Measurements from ENCODE around the gene ZNF180.
A peak's percentile ranks its signal among the peaks of the same experiment; 100 is the strongest.
"Not testable (repeated sequence)": the region's sequence is repeated elsewhere in the genome, so short reads cannot be mapped to it uniquely, and the experiment has no call there.

The ZNF180 gene

GRCh38 chr19:44499962-44500949 is at the start of gene ZNF180:
Gene ZNF180 (minus strand): TSS chr19:44500522. CDS start chr19:44497334, 3,188 bp downstream.
- DNase-seq = peak; percentile 95

DNA sequence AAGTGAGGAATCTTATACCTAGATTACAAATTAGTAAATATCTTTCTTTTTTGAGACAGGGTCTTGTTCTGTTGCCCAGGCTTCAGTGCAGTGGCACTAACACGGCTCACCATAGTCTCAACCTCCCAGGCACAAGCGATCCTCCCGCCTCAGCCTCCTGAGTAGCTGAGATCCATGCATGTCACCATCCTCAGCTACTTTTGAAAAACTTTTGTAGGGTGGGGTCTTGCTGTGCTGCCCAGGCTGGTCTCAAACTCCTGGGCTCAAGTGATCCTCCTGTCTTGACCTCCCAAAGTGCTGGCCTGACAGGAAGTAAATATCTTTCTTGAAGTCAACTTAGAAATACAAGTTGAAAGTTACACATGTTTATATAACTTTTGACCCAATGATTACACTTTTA is 49.2 kb upstream of the ZNF180 start:
- DNase-seq = no peak

DNA sequence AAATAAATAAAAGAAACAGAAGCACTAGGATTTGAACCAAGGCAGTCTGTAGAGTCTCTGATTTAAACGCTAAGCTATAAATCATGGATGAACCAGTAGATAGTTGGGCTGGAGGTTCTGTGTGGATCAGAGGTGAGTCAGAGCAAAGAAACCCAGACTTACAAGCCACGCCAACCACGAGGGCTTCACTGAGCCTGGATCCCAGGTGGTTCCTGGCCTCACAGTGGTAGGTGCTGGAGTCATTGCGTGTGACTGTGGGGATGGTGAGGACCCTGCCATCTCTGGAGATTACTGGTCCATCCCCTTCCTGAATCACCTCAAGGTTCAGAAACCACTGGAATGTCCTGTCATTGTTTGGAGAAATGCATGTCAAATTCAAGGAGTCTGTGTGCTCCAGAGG is 48.4 kb upstream of the ZNF180 start:
- no peak for DNase-seq

DNA sequence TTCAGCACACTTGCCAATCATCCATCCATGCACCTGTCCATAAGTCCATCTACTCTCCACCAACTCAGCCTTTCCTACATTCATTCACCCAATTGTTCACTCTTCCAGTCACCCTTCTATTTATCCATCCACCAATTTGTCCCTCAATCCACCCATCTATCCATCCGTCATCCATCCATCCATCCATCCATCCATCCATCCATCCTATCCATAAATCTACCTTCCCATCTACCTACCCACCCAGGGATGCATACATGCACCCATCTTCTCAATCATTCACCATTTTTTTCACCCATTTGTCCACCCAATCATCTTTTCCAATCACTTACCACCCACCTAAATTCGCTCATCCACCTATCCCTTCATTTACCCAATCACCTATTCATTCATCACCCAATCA is 43.7 kb upstream of the ZNF180 start:
- no peak for DNase-seq

DNA sequence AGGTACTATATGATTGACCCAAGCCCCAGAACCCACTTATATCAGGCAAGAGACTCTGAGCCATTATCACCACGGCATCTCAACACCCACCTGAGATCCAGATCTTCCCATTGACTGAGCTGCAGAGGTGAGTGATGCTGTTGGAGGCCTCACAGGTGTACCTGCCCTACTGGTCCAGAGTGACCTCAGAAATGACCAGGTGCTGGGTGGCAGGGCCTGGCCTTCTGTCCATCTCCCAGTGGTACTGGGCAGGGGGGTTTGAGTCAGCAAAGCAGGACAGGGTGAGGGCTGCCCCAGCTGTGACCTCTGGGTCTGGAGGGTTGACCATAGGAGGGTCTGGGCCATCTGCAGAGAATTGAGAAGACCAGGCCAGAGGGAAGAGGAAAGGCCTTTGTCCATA is 42.3 kb upstream of the ZNF180 start:
- no peak for DNase-seq

DNA sequence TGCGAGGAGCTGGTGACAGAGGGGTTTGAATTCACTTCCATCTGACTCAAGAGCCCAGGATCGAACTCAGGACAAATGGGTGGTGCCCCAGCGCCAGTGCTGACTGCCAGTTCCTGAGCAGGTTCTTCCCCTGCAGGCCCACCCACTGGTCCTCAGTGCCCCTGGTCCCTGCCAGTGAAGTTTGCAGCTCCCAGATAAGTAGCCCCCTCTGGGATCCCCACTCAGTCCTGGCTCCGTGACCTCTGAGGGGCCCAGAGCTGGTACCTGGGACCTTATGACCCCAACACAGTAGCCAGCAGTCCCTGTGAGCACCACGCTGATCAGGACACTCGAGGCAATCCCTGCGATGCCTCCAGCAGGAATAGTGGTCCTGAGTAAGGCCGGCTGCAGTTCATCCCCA is 40.4 kb upstream of the ZNF180 start:
- no peak for DNase-seq

DNA sequence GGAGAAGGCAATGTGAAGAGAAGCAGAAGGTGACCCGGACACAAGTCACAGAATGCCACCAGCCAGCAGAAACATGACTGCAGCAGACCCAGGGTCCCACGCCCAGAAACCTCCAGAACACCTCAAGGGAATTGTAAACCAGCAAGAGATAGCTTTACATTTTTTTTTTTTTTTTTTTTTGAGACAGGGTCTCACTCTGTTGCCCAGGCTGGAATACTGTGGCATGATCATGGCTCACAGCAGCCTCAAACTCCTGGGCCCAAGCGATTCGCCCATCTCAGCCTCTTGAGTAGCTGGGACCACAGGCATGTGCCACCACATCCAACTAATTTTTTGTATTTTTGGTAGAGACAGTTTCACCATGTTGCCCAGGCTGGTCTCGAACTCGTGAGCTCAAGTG is 39.7 kb upstream of the ZNF180 start:
- DNase-seq = no peak

- no peak for DNase-seq
These were observed 39.0 kb upstream of the ZNF180 start for GRCh38 chr19:44539236-44539826.

GRCh38 chr19:44535361-44535760 is 35.0 kb upstream of the ZNF180 start:
- DNase-seq = not testable (repeated sequence)

- DNase-seq = no peak
These were observed 32.5 kb upstream of the ZNF180 start for GRCh38 chr19:44532819-44533218.

DNA sequence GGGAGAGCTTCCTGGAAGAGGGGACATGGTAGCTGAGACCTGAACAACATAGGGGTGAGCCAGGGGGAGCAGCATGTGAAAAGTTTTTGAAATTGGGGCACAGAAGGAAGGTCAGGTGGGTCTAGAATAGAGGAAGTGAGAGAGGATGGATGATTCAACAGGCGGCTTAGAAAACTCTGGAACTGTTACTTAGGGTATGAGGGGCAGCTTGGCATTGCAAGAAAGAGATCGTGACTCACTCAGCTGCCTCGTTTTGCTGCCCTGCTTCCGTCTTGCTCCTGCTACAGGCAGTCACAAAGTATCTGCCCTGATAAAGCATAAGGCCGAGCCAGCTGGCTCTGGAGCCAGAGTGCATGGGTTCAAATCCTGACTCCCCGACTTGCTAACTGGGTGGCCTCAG is 30.5 kb upstream of the ZNF180 start:
- DNase-seq = no peak

- DNase-seq = no peak
These were observed 29.2 kb upstream of the ZNF180 start, which contains the start of gene CEACAM20 for GRCh38 chr19:44529536-44529935. Gene CEACAM20 (minus strand): TSS chr19:44529675. CDS start chr19:44529509, 166 bp downstream.

DNA sequence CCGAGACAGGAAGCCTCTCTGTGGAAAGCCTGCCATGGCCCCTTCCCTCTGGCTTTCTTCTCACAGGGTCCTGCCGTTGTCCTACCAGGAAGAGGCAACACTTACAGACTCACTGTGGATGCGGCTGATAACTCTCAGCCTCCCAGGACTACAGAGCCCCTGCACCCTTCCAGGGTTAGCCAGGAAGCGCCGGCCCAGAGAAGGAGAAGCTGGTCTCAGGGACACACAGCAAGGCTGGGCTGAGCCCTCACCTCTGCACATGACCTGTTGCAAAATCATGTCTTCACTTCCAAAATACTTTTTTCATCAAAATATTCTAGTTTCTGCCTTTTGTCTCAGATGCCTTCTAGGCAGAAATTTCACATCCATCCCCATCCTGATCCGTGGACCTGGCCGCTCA is 27.2 kb upstream of the ZNF180 start:
- no peak for DNase-seq

DNA sequence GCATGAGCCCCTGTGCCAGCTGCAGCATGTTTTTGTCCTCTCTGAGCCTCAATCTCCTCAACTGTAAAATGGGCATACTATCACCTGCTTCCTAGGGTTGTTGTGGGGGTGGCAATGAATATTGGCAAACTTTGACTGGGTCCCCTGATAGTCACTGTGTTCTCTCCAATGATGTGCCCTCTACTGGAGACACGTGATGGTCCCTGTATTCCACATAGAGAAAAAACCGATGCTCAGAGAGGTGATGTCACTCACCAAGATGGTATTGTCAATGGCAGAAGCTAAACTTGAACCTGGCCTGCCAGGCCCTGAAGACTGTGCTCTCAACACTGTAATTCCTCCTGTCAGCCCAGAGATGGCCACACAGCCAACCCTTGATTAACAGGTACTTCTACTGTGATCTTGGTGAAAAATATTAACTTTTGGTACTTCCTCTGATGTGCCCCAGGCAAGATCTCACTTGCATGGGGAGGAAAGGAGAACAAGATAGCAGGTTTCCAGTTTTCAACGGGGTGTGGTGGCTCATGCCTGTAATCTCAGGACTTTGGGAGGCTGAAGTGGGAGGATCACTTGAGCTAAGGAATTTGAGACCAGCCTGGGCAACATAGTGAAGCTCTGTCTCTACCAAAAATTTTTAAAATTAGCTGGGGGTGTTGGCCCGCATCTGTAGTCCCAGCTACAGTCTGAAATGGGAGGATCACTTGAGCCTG is 25.6 kb upstream of the ZNF180 start:
- no peak for DNase-seq

GRCh38 chr19:44521370-44521769 is 21.0 kb upstream of the ZNF180 start:
- DNase-seq = no peak

GRCh38 chr19:44517146-44517545 is 16.8 kb upstream of the ZNF180 start:
- DNase-seq = no peak

GRCh38 chr19:44515907-44516306 is 15.6 kb upstream of the ZNF180 start:
- DNase-seq = no peak

GRCh38 chr19:44515031-44515430 is 14.7 kb upstream of the ZNF180 start:
- DNase-seq = no peak

DNA sequence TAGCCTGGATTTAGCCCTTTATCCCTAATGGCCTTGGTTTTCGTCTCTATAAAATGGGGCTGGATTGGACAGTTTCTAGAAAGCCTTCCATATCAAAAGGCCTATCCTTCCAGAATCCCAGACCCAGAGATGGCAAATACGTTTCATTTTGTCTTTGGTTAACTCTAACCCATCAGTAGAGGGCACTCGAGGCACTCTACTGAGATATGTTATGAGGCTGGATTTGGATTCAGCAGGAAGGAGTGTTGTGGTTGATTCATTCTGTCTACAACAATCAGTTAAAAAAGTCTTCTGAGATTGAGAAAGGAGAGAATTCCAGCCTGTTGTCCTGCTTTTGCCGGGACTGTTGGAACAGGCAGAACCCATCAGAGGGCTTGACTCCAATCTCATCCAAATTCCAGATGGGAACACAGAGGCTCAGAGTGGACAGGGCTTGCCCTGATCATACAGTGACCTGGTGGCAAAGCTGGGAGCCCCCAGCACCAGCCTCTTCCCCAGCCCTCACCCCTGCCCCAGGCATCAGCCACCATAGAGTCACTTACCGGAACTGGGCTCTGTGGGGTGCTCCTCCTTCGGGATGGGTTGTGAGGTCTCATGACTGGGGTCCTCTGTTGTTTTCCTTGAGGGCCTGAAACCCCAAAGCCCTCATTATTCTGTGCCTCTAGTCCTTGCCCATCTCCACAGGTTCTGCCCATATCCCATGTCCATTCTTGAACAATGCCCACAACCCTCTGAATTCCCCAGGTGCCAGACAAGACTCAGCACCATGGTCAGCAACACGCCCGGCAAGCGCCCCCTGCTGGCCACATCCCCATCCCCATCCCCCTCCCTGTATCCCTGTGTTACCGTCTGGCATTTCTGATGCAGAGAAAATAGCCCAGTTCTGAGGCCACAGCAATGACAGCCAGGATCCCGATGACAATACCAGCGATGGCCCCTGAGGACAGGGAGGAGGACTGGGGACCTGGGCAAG is 12.3 kb upstream of the ZNF180 start:
- DNase-seq = peak; percentile 14

DNA sequence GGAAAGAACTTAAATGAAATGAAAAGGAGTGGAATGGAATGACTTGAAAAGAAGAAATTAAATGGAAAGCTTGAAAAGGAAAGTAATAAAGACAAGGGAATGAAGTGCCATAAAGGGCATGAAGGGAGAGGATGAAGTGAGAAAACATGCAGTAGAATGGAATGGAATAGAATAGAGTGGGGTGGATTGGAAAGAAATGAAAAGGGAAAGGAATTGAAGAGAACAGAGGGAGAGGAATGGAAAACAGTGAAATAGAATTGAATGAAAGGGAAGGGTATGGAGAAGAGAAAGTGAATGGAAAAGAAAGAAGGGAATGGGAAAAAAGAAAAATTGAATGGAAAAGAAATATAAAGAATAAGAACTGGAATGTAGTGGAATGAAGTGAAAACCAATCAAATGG is 9.2 kb upstream of the ZNF180 start:
- DNase-seq = no peak

DNA sequence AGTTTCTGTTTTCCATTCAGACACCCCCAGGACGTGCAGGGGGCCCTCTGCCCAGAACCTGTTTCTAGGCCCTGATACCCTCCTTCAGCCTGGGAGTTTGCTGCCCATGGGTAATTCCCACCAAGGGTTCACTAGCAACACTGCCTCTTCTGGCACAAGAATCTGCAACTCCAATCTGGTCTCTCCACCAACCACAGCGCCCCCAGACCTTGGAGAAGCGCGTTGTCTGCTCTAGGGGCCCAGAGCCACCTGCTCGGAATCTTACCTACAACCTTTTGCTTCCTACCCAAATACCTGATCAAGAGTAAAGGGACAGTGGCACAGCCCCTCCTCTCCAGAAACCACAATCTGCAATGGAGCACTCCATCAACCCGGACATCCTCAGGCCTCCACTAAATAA is 763 bp downstream of the ZNF180 start:
- no peak for DNase-seq

- no peak for DNase-seq
These were observed 1.3 kb downstream of the ZNF180 start for GRCh38 chr19:44498988-44499387.
